Activated naive CD8-positive, alpha-beta T cell treated with anti-CD3 and anti-CD28 coated beads for 36 hours (primary cell): ENCODE measurements around the gene RHEX. TPM values are rescaled to one million over a fixed set of nuclear protein-coding genes. Genes with fewer than 3 reads are reported as not detected.
A peak's percentile ranks its signal among the peaks of the same experiment; 100 is the strongest.
"Not testable (repeated sequence)": the region's sequence is repeated elsewhere in the genome, so short reads cannot be mapped to it uniquely, and the experiment has no call there.

Experiments used
- DNase-seq: peaks from one replicate; pipeline ENCODE4 v3.0.0; 2021
- H3K27ac Mint-ChIP-seq: one replicate; pipeline ENCODE4 v1.8.0; 2022; ENCODE audit warnings: mild to moderate bottlenecking, moderate library complexity, mixed read lengths
- H3K27me3 Mint-ChIP-seq: one replicate; pipeline ENCODE4 v1.8.0; 2022; ENCODE audit warnings: mild to moderate bottlenecking, mixed read lengths
- H3K36me3 Mint-ChIP-seq: one replicate; pipeline ENCODE4 v1.8.0; 2021; ENCODE audit warnings: mild to moderate bottlenecking, mixed read lengths
- H3K4me1 Mint-ChIP-seq: one replicate; pipeline ENCODE4 v1.8.0; 2021; ENCODE audit warnings: mixed read lengths
- H3K4me3 Mint-ChIP-seq: one replicate; pipeline ENCODE4 v1.8.0; 2022; ENCODE audit warnings: mild to moderate bottlenecking, moderate library complexity, mixed read lengths
- H3K9me3 Mint-ChIP-seq: one replicate; pipeline ENCODE4 v1.8.0; 2022; ENCODE audit warnings: mixed read lengths
- total RNA-seq, 2 experiments: library from RNA; stranded (reverse); gene quantifications; one replicate each; pipeline ENCODE4 v1.2.3, GENCODE V29; 2021

Gene RHEX
- total RNA-seq, 2 experiments from 2014 or later: not detected

- not testable (repeated sequence) for DNase-seq, H3K4me3 Mint-ChIP-seq, H3K9me3 Mint-ChIP-seq, H3K36me3 Mint-ChIP-seq, H3K27ac Mint-ChIP-seq
- peaks cover 18% of the 10 kb centered on the region for H3K27me3 Mint-ChIP-seq
- H3K4me1 Mint-ChIP-seq: peaks cover 15% of the 10 kb centered on the region
These were observed 11.0 kb downstream of the RHEX start for GRCh38 chr1:206064001-206064400.

- peaks cover 15% of the 10 kb centered on the region for H3K4me1 Mint-ChIP-seq
- H3K9me3 Mint-ChIP-seq, H3K4me3 Mint-ChIP-seq, H3K36me3 Mint-ChIP-seq, DNase-seq, H3K27ac Mint-ChIP-seq: not testable (repeated sequence)
- H3K27me3 Mint-ChIP-seq: peaks cover 18% of the 10 kb centered on the region
These were observed 11.5 kb downstream of the RHEX start for GRCh38 chr1:206064501-206064900.

- Mint-ChIP-seq H3K27ac (no peak overlapping the region), H3K4me3 (no peak overlapping the region), H3K27me3 (peaks cover 18% of the 10 kb centered on the region), H3K9me3 (peaks cover 2% of the 10 kb centered on the region), H3K4me1 (peaks cover 15% of the 10 kb centered on the region), H3K36me3 (no peaks in the 10 kb centered on the region)
- DNase-seq: no peak
These were observed 12.7 kb downstream of the RHEX start for GRCh38 chr1:206065547-206066145.

GRCh38 chr1:206066479-206067171 is 13.7 kb downstream of the RHEX start:
- no peak for DNase-seq
- peaks cover 15% of the 10 kb centered on the region for H3K4me1 Mint-ChIP-seq
- peaks cover 2% of the 10 kb centered on the region for H3K9me3 Mint-ChIP-seq
- peaks cover 18% of the 10 kb centered on the region for H3K27me3 Mint-ChIP-seq
- no peak overlapping the region for H3K4me3 Mint-ChIP-seq
- H3K27ac Mint-ChIP-seq: no peak overlapping the region
- no peaks in the 10 kb centered on the region for H3K36me3 Mint-ChIP-seq

GRCh38 chr1:206067486-206068227 is 14.7 kb downstream of the RHEX start:
- H3K9me3 Mint-ChIP-seq: peaks cover 2% of the 10 kb centered on the region
- no peak for DNase-seq
- H3K27me3 Mint-ChIP-seq: peaks cover 18% of the 10 kb centered on the region
- peak overlapping the region; percentile 9 for H3K27ac Mint-ChIP-seq
- H3K36me3 Mint-ChIP-seq: no peaks in the 10 kb centered on the region
- H3K4me1 Mint-ChIP-seq: peaks cover 15% of the 10 kb centered on the region
- no peak overlapping the region for H3K4me3 Mint-ChIP-seq

GRCh38 chr1:206068314-206068713 is 15.3 kb downstream of the RHEX start:
- DNase-seq: no peak
- H3K4me1 Mint-ChIP-seq: peaks cover 15% of the 10 kb centered on the region

GRCh38 chr1:206070627-206071304 is 17.8 kb downstream of the RHEX start:
- Mint-ChIP-seq H3K27me3 (peaks cover 13% of the 10 kb centered on the region), H3K4me1 (peaks cover 15% of the 10 kb centered on the region), H3K4me3 (no peak overlapping the region), H3K9me3 (no peaks in the 10 kb centered on the region), H3K27ac (no peak overlapping the region), H3K36me3 (no peaks in the 10 kb centered on the region)
- no peak for DNase-seq

More at GRCh38 chr1:206068314-206068713, 15.3 kb downstream of the RHEX start:
- H3K36me3 Mint-ChIP-seq: no peaks in the 10 kb centered on the region
- H3K27ac Mint-ChIP-seq: no peak overlapping the region
- H3K4me3 Mint-ChIP-seq: no peak overlapping the region
- H3K27me3 Mint-ChIP-seq: peaks cover 18% of the 10 kb centered on the region
- no peaks in the 10 kb centered on the region for H3K9me3 Mint-ChIP-seq

GRCh38 chr1:206074839-206075238 is 21.9 kb downstream of the RHEX start:
- Mint-ChIP-seq H3K27me3 (no peaks in the 10 kb centered on the region), H3K27ac (no peak overlapping the region), H3K9me3 (no peaks in the 10 kb centered on the region), H3K36me3 (no peaks in the 10 kb centered on the region), H3K4me3 (no peak overlapping the region), H3K4me1 (peaks cover 3% of the 10 kb centered on the region)
- no peak for DNase-seq

GRCh38 chr1:206075786-206076755 is 23.1 kb downstream of the RHEX start:
- Mint-ChIP-seq H3K36me3 (no peaks in the 10 kb centered on the region), H3K4me1 (peaks cover 13% of the 10 kb centered on the region), H3K9me3 (no peaks in the 10 kb centered on the region), H3K27me3 (no peaks in the 10 kb centered on the region), H3K4me3 (no peak overlapping the region), H3K27ac (no peak overlapping the region)
- DNase-seq: no peak

- Mint-ChIP-seq H3K4me1 (peaks cover 13% of the 10 kb centered on the region), H3K9me3 (no peaks in the 10 kb centered on the region), H3K27ac (no peak overlapping the region), H3K4me3 (no peak overlapping the region), H3K36me3 (no peaks in the 10 kb centered on the region), H3K27me3 (no peaks in the 10 kb centered on the region)
- no peak for DNase-seq
These were observed 26.2 kb downstream of the RHEX start for GRCh38 chr1:206079135-206079534.

GRCh38 chr1:206080026-206080820 is 27.2 kb downstream of the RHEX start:
- Mint-ChIP-seq H3K4me1 (peaks cover 13% of the 10 kb centered on the region), H3K9me3 (no peaks in the 10 kb centered on the region), H3K4me3 (no peak overlapping the region), H3K27me3 (no peaks in the 10 kb centered on the region), H3K27ac (no peak overlapping the region), H3K36me3 (no peaks in the 10 kb centered on the region)
- DNase-seq: no peak

- Mint-ChIP-seq H3K4me3 (no peak overlapping the region), H3K27ac (no peak overlapping the region), H3K4me1 (peaks cover 13% of the 10 kb centered on the region), H3K36me3 (no peaks in the 10 kb centered on the region), H3K9me3 (no peaks in the 10 kb centered on the region), H3K27me3 (no peaks in the 10 kb centered on the region)
- no peak for DNase-seq
These were observed 28.9 kb downstream of the RHEX start for GRCh38 chr1:206081856-206082255.

- no peaks in the 10 kb centered on the region for H3K36me3 Mint-ChIP-seq
- H3K27me3 Mint-ChIP-seq: no peaks in the 10 kb centered on the region
- H3K9me3 Mint-ChIP-seq: no peaks in the 10 kb centered on the region
- H3K4me1 Mint-ChIP-seq: peaks cover 13% of the 10 kb centered on the region
- no peak overlapping the region for H3K27ac Mint-ChIP-seq
- H3K4me3 Mint-ChIP-seq: no peak overlapping the region
- no peak for DNase-seq
These were observed 30.1 kb downstream of the RHEX start for GRCh38 chr1:206082831-206083695.
